Measurements from ENCODE around the gene SSU72.
"Not testable (repeated sequence)": the region's sequence is repeated elsewhere in the genome, so short reads cannot be mapped to it uniquely, and the experiment has no call there.

DNA sequence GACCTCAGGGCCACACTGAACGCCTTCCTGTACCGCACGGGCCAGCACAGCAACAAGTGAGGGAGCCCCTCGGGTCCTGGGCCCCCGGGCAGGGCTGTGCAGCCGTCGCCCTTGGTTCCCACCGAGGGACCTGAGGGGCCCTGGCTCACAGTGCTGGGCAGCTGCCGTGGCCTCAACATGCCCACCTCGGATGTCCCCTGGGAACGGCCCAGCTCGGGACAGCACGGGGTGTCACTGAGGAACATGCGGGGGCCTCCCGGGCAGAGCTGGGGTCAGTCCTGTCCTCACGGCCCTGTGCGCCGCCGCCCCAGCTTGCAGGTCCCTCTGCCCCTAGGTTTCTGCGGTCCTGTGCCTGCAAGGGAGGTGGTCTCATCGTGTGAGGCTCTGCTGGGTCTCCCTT, 48.2 kb downstream of the SSU72 start:
- TF ChIP-seq, protein P1, sequence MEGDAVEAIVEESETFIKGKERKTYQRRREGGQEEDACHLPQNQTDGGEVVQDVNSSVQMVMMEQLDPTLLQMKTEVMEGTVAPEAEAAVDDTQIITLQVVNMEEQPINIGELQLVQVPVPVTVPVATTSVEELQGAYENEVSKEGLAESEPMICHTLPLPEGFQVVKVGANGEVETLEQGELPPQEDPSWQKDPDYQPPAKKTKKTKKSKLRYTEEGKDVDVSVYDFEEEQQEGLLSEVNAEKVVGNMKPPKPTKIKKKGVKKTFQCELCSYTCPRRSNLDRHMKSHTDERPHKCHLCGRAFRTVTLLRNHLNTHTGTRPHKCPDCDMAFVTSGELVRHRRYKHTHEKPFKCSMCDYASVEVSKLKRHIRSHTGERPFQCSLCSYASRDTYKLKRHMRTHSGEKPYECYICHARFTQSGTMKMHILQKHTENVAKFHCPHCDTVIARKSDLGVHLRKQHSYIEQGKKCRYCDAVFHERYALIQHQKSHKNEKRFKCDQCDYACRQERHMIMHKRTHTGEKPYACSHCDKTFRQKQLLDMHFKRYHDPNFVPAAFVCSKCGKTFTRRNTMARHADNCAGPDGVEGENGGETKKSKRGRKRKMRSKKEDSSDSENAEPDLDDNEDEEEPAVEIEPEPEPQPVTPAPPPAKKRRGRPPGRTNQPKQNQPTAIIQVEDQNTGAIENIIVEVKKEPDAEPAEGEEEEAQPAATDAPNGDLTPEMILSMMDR (conservative IDR thresholded peaks at IDR 0.05; ENCODE audit: low read depth, low read length), result not testable (repeated sequence)
- not testable (repeated sequence) for TF ChIP-seq EZH2 (IDR thresholded peaks at IDR 0.05; ENCODE audit: borderline replicate concordance, low read depth, low read length, poor library complexity, severe bottlenecking)
